HepG2 (cell line): ENCODE measurements around the gene EXOSC6. TPM values are rescaled to one million over a fixed set of nuclear protein-coding genes. Genes with fewer than 3 reads are reported as not detected.
"Not testable (repeated sequence)": the region's sequence is repeated elsewhere in the genome, so short reads cannot be mapped to it uniquely, and the experiment has no call there.

Experiments
- ATAC-seq: fragments of 200-7000 bp; cut with Tn5 transposase; 3 replicates; pipeline ENCODE4 v1.9.1; 2020; ENCODE audit warnings: mild to moderate bottlenecking, moderate library complexity
- BruUV-seq: library from RNA; stranded (reverse); fragments of 400-500 nt; replicated peaks from 2 replicates; lab custom pipeline; 2021; lab: Mats Ljungman, UMichigan
- CTCF ChIA-PET: fragments of 300-600 bp; formaldehyde crosslinking; extraction: SDS; loops from one replicate; lab custom pipeline; 2021; ENCODE audit warnings: low total read pairs, inconsistent platforms, low intra/inter-chr PET ratio; lab: Yijun Ruan, JAX
- POLR2A ChIA-PET: fragments of 350-600 bp; sonication (Branson Sonifier 250); formaldehyde crosslinking; loops from one replicate; lab custom pipeline; 2020; ENCODE audit warnings: antibody characterized with exemption, inconsistent platforms; lab: Yijun Ruan, JAX
- DNase-seq: peaks from one replicate; pipeline ENCODE4 v3.0.0-alpha.2; 2015; ENCODE audit warnings: low spot score
- FAIRE-seq: peaks from 3 replicates; lab custom pipeline; 2011; peaks lifted over from hg19 to GRCh38; lab: Jason Lieb, UNC
- H2AFZ ChIP-seq: one replicate; pipeline ENCODE4 v1.6.1; 2011; ENCODE audit warnings: low read length, inconsistent platforms
- H3K27ac ChIP-seq: fragments of 300-600 bp; 3 replicates; pipeline ENCODE4 v1.8.0; 2011; ENCODE audit warnings: mixed run types, mild to moderate bottlenecking, mixed read lengths, low read length, inconsistent platforms; ENCODE audit not compliant: insufficient read depth; ENCODE audit errors: extremely low read length
- H3K27me3 ChIP-seq, 2 experiments: fragments of 200-600 bp in 1 of 2; 2 replicates in 1 of 2; 3 replicates in 1 of 2; pipeline versions ENCODE4 v1.6.0 to v1.8.0; 2011; ENCODE audit warnings: low read length in 2 of 2, mild to moderate bottlenecking in 2 of 2, moderate library complexity in 2 of 2, inconsistent platforms in 1 of 2; ENCODE audit not compliant: insufficient read depth in 2 of 2, control insufficient read depth in 1 of 2
- H3K36me3 ChIP-seq, 2 experiments: fragments of 200-600 bp in 1 of 2; replicated peaks in 1 of 2; 2 replicates in 1 of 2; 3 replicates in 1 of 2; pipeline versions ENCODE4 v1.5.1 to v1.8.0; 2011; ENCODE audit warnings: low read length in 2 of 2, inconsistent platforms in 1 of 2; ENCODE audit not compliant: insufficient read depth in 2 of 2, control insufficient read depth in 1 of 2
- H3K4me1 ChIP-seq: 2 replicates; pipeline ENCODE4 v1.5.1; 2012; ENCODE audit warnings: low read length, inconsistent platforms; ENCODE audit not compliant: insufficient read depth
- H3K4me2 ChIP-seq: 2 replicates; pipeline ENCODE4 v1.6.0; 2011; ENCODE audit warnings: low read depth, low read length, inconsistent platforms
- H3K4me3 ChIP-seq, 3 experiments: fragments of 200-600 bp in 1 of 3; sonication (generic), shearing (Covaris generic) in 1 of 3; replicated peaks in 1 of 3; 2 replicates each; pipeline ENCODE4 v1.5.1; 2011 to 2016; ENCODE audit warnings: low read length in 3 of 3, inconsistent platforms in 2 of 3, low read depth in 2 of 3, mild to moderate bottlenecking in 2 of 3, control low read depth in 1 of 3, mixed read lengths in 1 of 3; ENCODE audit not compliant: insufficient read depth in 1 of 3
- H3K79me2 ChIP-seq: one replicate; pipeline ENCODE4 v1.6.1; 2011; ENCODE audit warnings: low read length, inconsistent platforms; ENCODE audit not compliant: insufficient read depth
- H3K9ac ChIP-seq: 2 replicates; pipeline ENCODE4 v1.6.0; 2011; ENCODE audit warnings: mild to moderate bottlenecking, low read depth, low read length, inconsistent platforms; ENCODE audit not compliant: insufficient read depth
- H3K9me3 ChIP-seq: 2 replicates; pipeline ENCODE4 v1.5.1; 2012; ENCODE audit warnings: mild to moderate bottlenecking, low read length
- H4K20me1 ChIP-seq: 2 replicates; pipeline ENCODE4 v1.6.0; 2011; ENCODE audit warnings: inconsistent platforms, mild to moderate bottlenecking, low read length, moderate library complexity; ENCODE audit not compliant: insufficient read depth
- CTCF ChIP-seq: sonication (generic); formaldehyde crosslinking; IDR thresholded peaks from 2 replicates; pipeline ENCODE4 v1.5.0; 2020; ENCODE audit warnings: mild to moderate bottlenecking, missing genetic modification reagents, moderate library complexity
- MIXL1 ChIP-seq: IDR thresholded peaks from 2 replicates; pipeline ENCODE4 v1.6.1; 2016
- RAD21 ChIP-seq: fragments of 450-650 bp; formaldehyde crosslinking; IDR thresholded peaks from 2 replicates; pipeline ENCODE4 v1.5.0; 2020; ENCODE audit warnings: mild to moderate bottlenecking
- REPIN1 ChIP-seq: sonication (generic); formaldehyde crosslinking; IDR thresholded peaks from 2 replicates; pipeline ENCODE4 v1.8.0; 2022; ENCODE audit warnings: missing genetic modification reagents, low read depth, mild to moderate bottlenecking, borderline replicate concordance
- SMC3 ChIP-seq: IDR thresholded peaks from 2 replicates; pipeline ENCODE4 v1.6.1; 2011; ENCODE audit warnings: low read length, improper control_type of control experiment
- STAG1 ChIP-seq: sonication (generic); formaldehyde crosslinking; IDR thresholded peaks from 2 replicates; pipeline ENCODE4 v1.4.0; 2020; ENCODE audit warnings: missing genetic modification reagents
- XRCC5 ChIP-seq: fragments of 200-400 bp; formaldehyde crosslinking; optimal IDR thresholded peaks from 2 replicates; pipeline ENCODE3; 2017; ENCODE audit warnings: mild to moderate bottlenecking, low read length
- ZNF468 ChIP-seq: sonication (generic); formaldehyde crosslinking; IDR thresholded peaks from 2 replicates; pipeline ENCODE4 v1.8.0; 2022; ENCODE audit warnings: mild to moderate bottlenecking, moderate library complexity, missing genetic modification reagents
- ZNF572 ChIP-seq: sonication (generic); formaldehyde crosslinking; IDR thresholded peaks from 2 replicates; pipeline ENCODE4 v1.5.1; 2020; ENCODE audit warnings: mild to moderate bottlenecking, missing genetic modification reagents
- WGBS: methylation state at CpG from one replicate; pipeline ENCODE4 v1.1.6; 2017; ENCODE audit warnings: low lambda C conversion rate; 5-methylcytosine and 5-hydroxymethylcytosine counted together
- in situ Hi-C: cut with HindIII; loops from 2 replicates; pipeline ENCODE4 v1.10.0; 2017; ENCODE audit warnings: low pct_unique_long_range_greater_than_20kb; ENCODE audit not compliant: extremely low pct_ligation_motif_present
- intact Hi-C: fragments of 100-400 bp; cut with micrococcal nuclease; formaldehyde crosslinking; loops from one replicate; pipeline ENCODE4 v1.10.0; 2022; ENCODE audit not compliant: unreplicated experiment
- polyA plus RNA-seq, 8 experiments: library from polyadenylated mRNA; depleted of rRNA in 3 of 8; stranded (reverse) in 7 of 8; unstranded in 1 of 8; fragments of >200 nt; fragmentation: Illumina TruSeq in 4 of 8; extraction: Trizol in 4 of 8; gene quantifications; 2 replicates each; pipeline versions ENCODE4 v1.2.1 to v1.2.3, GENCODE V29; 2011 to 2016; ENCODE audit warnings: low read depth in 4 of 8, missing spikeins in 1 of 8, mixed read lengths in 1 of 8; ENCODE audit not compliant: insufficient read depth in 1 of 8
- total RNA-seq, 5 experiments: library from RNA; depleted of rRNA; stranded (reverse); fragments of >200 nt; fragmentation: Illumina TruSeq; extraction: Trizol; gene quantifications; 2 replicates each; pipeline ENCODE4 v1.2.3, GENCODE V29; 2016; ENCODE audit warnings: low read depth in 1 of 5

Gene EXOSC6
- total and polyA plus RNA-seq, 2 of the 13 experiments (the other 11 are each of a cell fraction or from before 2014, with no cell fraction given) = 13.1 to 39.9 TPM

DNA sequence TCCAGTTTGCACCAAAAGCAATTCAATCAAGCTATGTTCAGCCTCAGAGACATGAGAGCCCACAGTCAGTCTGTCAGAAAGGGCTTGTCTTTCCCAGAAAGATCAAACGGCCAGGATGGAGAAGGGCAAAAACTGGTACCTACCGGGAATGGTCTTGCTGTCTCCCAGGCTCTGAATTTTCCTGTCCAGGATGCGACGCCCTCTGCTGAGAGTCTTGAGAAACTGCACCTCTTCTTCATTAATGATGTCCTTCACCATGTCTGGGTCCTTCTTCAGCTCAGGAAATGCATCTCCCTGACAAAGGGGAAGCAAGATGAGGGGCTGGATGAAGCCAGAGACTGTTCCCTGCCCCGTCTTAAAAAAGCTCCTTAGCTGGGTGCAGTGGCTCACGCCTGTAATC is 15.8 kb upstream of the EXOSC6 start:
- no peak overlapping the region for H3K27ac ChIP-seq
- no peaks in the 10 kb centered on the region for H3K79me2 ChIP-seq
- TF ChIP-seq RAD21 (CRISPR knock-in tag) (peak; percentile 58; the same call in 1 of the 2 replicates), STAG1 (peak; percentile 77), XRCC5 (peak; percentile 30), REPIN1 (CRISPR knock-in tag) (no peak), CTCF (CRISPR knock-in tag) (peak; percentile 85), ZNF572 (CRISPR knock-in tag) (0 out of 2 replicates have a peak, but pooled peaks have one; percentile 31), ZNF468 (CRISPR knock-in tag) (no peak), SMC3 (peak; percentile 86), MIXL1 (CRISPR knock-in tag) (0 out of 2 replicates have a peak, but pooled peaks have one; percentile 23)
- TF ChIP-seq, all 625 proteins: peak for 7
- BruUV-seq = no TSS peak
- ATAC-seq = peak; percentile 80
- H3K9ac ChIP-seq = no peak overlapping the region
- peak; percentile 94 for FAIRE-seq
- H3K4me2 ChIP-seq = no peak overlapping the region
- no peaks in the 10 kb centered on the region for H3K9me3 ChIP-seq
- in situ Hi-C loops (no loop called here), intact Hi-C loops (loop anchor here (1.0 kb wide), 1 partner anchor 13 kb away; no protein-coding TSS in a partner anchor)
- no peak overlapping the region for H2AFZ ChIP-seq
- WGBS = 37% methylated on average over 6 of the region's 6 CpGs
- H4K20me1 ChIP-seq = no peaks in the 10 kb centered on the region; the same call in 1 of the 2 replicates
- CTCF ChIA-PET = interaction anchor here (1.4 to 1.9 kb wide), 2 partner anchors 14 to 103 kb away, joined by 5 to 12 read pairs; no protein-coding TSS in a partner anchor
- POLR2A ChIA-PET = interaction anchor here (1.0 to 2.4 kb wide), 4 partner anchors 16 to 105 kb away, joined by 3 to 9 read pairs (median 5); partner anchors contain the start of genes AARS1 and EXOSC6
- no peaks in the 10 kb centered on the region for H3K27me3 ChIP-seq
- peaks cover 51 to 93% of the 10 kb centered on the region in 2 experiments for H3K36me3 ChIP-seq
- no peaks in the 10 kb centered on the region for H3K4me1 ChIP-seq
- DNase-seq = peak; percentile 72
- H3K4me3 ChIP-seq = no peak overlapping the region

DNA sequence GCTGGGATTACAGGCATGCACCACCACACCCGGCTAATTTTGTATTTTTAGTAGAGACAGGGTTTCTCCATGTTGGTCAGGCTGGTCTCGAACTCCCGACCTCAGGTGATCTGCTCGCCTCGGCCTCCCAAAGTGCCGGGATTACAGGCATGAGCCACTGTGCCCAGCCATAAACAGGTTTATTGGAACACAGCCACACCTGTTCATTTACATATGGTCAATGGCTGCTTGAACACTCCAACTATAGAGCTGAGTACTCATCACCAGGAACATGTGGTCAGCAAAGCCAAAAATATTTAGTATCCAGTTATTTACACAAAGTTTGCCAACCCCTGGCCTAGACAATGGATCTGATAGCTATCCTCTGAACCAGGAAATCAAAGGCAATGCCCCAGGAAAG is 8.2 kb upstream of the EXOSC6 start:
- H2AFZ ChIP-seq, H3K79me2 ChIP-seq, H3K27ac ChIP-seq, H3K9me3 ChIP-seq, FAIRE-seq, DNase-seq, BruUV-seq, H3K4me3 ChIP-seq, H3K9ac ChIP-seq, CTCF ChIA-PET, ATAC-seq, H3K4me2 ChIP-seq, H4K20me1 ChIP-seq, intact Hi-C loops, H3K27me3 ChIP-seq, POLR2A ChIA-PET: not testable (repeated sequence)
- in situ Hi-C loops = loop anchor here (10.0 kb wide), 1 partner anchor 95 kb away; no protein-coding TSS in a partner anchor
- peaks cover 18% of the 10 kb centered on the region for H3K4me1 ChIP-seq
- WGBS = 93% methylated on average over 6 of the region's 6 CpGs
- H3K36me3 ChIP-seq = peaks cover 56 to 96% of the 10 kb centered on the region in 2 experiments
